HG03095 (cell line): ENCODE data around the gene FANCD2OS.
"Not testable (repeated sequence)": the region's sequence is repeated elsewhere in the genome, so short reads cannot be mapped to it uniquely, and the experiment has no call there.

Source experiments
- ATAC-seq: cut with Tn5 transposase; IDR thresholded peaks from one replicate; pipeline ENCODE4 v1.9.1; 2021; ENCODE audit warnings: moderate library complexity; ENCODE audit not compliant: unreplicated experiment

The FANCD2OS gene

GRCh38 chr3:10108091-10108490 is at the start of gene FANCD2OS:
Gene FANCD2OS, minus strand, starts transcription at chr3:10108255. Its CDS starts 3,481 bp downstream, at chr3:10104774.
- ATAC-seq, result no peak

GRCh38 chr3:10157031-10157430 is 49.0 kb upstream of the FANCD2OS start:
- ATAC-seq, result no peak

- no peak for ATAC-seq
These were observed 47.6 kb upstream of the FANCD2OS start for GRCh38 chr3:10155658-10156057.

GRCh38 chr3:10155123-10155472 is 47.0 kb upstream of the FANCD2OS start:
- ATAC-seq, result no peak

GRCh38 chr3:10154335-10155122 is 46.5 kb upstream of the FANCD2OS start:
- no peak for ATAC-seq

GRCh38 chr3:10150987-10151386 is 42.9 kb upstream of the FANCD2OS start:
- no peak for ATAC-seq

- ATAC-seq, result no peak
These were observed 41.2 kb upstream of the FANCD2OS start for GRCh38 chr3:10149226-10149625.

GRCh38 chr3:10145685-10146084 is 37.6 kb upstream of the FANCD2OS start:
- ATAC-seq, result no peak

- ATAC-seq, result no peak
These were observed 34.9 kb upstream of the FANCD2OS start for GRCh38 chr3:10142707-10143560.

GRCh38 chr3:10140996-10141546 is 33.0 kb upstream of the FANCD2OS start:
- no peak for ATAC-seq

- no peak for ATAC-seq
These were observed 29.1 kb upstream of the FANCD2OS start for GRCh38 chr3:10137178-10137577.

- ATAC-seq, result no peak
These were observed 28.5 kb upstream of the FANCD2OS start for GRCh38 chr3:10136426-10137005.

- not testable (repeated sequence) for ATAC-seq
These were observed 27.8 kb upstream of the FANCD2OS start for GRCh38 chr3:10135872-10136271.

GRCh38 chr3:10122724-10123123 is 14.7 kb upstream of the FANCD2OS start:
- no peak for ATAC-seq

- no peak for ATAC-seq
These were observed 13.0 kb upstream of the FANCD2OS start for GRCh38 chr3:10121064-10121463.

- no peak for ATAC-seq
These were observed 11.3 kb upstream of the FANCD2OS start for GRCh38 chr3:10119376-10119775.

GRCh38 chr3:10116928-10117327 is 8.9 kb upstream of the FANCD2OS start:
- ATAC-seq, result no peak

- peak; percentile 16 for ATAC-seq
These were observed 8.0 kb upstream of the FANCD2OS start for GRCh38 chr3:10116138-10116460.

- ATAC-seq, result peak; percentile 89
These were observed 7.5 kb upstream of the FANCD2OS start, which contains the start of gene BRK1 for GRCh38 chr3:10115326-10116137. Gene BRK1, plus strand, starts transcription at chr3:10115675. Its CDS starts 27 bp downstream, at chr3:10115702.

- ATAC-seq, result no peak
These were observed 1.1 kb downstream of the FANCD2OS start for GRCh38 chr3:10106919-10107318.

- no peak for ATAC-seq
These were observed 9.0 kb downstream of the FANCD2OS start for GRCh38 chr3:10099041-10099440.
